NCI-H82 treated with DMSO at 0.1 percent for 48 hours (cell line): ENCODE measurements around the gene KIF3C.
"Not testable (repeated sequence)": the region's sequence is repeated elsewhere in the genome, so short reads cannot be mapped to it uniquely, and the experiment has no call there.

ENCODE experiments used
- DNase-seq: peaks from one replicate; lab custom pipeline; 2025; ENCODE audit not compliant: unreplicated experiment; lab: John Stamatoyannopoulos, UW

The KIF3C gene

DNA sequence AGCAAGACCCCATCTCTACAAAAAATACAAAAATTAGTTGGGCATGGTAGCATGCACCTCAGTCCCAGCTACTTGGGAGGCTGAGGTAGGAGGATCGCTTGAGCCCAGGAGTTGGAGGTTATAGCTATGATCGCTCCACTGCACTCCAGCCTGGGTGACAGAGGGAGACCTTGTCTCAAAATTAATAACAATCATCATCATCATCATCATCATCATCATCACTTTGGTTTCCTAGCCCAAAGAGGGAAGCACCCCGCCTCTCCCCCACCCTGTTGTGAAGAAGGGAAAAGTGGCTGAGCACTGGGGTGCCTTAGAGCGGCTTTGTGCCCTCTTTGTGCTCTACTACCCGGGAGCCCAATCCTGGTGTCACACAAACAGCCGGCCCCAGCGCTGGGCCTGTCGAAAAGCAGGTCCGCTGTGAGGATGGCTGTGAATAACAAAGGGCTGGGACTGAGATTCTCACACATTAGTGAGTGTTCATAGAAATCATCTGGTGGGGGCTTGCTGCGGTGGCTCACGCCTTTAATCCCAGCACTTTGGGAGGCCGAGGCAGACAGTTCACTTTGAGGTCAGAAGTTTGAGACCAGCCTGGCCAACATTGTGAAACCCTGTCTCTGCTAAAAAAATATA lies 61.4 kb downstream of the KIF3C start:
- DNase-seq, result no peak

DNA sequence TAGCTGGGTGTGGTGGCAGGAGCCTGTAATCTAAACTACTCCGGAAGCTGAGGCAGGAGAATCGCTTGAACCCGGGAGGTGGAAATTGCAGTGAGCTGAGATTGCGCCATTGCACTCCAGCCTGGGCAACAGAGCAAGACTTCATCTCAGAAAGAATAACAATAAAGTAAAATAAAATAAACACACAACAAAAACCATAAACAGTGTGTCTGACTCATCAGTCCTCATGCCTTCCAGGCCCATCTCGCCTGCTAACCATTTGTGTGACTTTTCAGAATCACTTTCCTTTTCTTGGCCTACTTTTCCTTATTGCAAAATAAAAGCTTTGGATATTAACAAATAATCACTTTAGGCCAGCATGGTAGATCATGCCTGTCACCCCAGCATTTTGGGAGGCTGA lies 62.0 kb downstream of the KIF3C start:
- no peak for DNase-seq

DNA sequence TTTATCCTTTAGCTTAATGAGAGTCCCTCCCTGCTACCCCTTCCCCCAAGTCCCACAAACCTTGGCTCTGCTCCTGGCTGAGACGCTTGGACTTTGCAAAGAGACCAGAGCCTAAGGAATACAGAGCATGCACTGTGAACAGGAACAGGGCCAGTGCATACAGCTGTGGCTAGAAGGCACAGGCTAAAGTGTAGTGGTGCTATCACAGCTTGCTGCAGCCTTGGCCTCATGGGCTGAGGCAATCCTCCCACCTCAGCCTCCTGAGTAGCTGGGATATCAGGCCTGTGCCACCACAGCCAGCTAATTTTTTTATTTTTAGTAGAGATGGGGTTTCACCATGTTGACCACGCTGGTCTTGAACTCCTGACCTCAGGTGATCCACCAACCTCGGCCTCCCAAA lies 64.5 kb downstream of the KIF3C start:
- no peak for DNase-seq

DNA sequence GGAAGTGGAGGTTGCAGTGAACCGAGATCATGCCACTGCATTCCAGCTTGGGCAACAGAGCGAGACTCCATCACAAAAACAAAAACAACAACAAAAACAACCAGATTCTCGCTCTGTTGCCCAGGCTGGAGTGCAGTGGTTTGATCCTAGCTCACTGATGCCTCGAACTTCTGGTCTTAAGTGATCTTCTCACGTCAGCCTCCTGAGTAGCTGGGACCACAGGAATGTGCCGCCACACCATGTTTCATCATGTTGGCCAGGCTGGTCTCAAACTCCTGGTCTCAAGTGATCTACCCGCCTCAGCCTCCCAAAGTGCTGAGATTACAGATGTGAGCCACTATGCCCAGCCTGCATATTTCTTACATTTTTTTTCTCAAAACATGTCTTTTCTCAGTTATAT lies 64.9 kb downstream of the KIF3C start:
- DNase-seq, result not testable (repeated sequence)

DNA sequence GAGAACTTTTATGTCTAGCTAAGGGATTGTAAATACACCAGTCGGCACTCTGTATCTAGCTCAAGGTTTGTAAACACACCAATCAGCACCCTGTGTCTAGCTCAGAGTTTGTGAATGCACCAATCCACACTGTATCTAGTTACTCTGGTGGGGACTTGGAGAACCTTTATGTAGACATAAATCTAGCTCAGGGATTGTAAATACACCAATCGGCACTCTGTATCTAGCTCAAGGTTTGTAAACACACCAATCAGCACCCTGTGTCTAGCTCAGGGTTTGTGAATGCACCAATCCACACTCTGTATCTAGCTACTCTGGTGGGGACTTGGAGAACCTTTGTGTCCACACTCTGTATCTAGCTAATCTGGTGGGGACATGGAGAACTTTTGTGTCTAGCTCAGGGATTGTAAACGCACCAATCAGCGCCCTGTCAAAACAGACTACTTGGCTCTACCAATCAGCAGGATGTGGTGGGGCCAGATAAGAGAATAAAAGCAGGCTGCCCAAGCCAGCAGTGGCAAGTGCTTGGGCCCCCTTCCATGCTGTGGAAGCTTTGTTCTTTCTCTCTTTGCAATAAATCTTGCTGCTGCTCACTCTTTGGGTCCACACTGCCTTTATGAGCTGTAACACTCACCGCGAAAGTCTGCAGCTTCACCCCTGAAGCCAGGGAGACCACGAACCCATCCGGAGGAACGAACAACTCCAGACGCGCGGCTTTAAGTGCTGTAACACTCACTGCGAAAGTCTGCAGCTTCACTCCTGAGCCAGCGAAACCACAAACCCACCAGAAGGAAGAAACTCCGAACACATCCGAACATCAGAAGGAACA lies 66.1 kb downstream of the KIF3C start:
- not testable (repeated sequence) for DNase-seq

DNA sequence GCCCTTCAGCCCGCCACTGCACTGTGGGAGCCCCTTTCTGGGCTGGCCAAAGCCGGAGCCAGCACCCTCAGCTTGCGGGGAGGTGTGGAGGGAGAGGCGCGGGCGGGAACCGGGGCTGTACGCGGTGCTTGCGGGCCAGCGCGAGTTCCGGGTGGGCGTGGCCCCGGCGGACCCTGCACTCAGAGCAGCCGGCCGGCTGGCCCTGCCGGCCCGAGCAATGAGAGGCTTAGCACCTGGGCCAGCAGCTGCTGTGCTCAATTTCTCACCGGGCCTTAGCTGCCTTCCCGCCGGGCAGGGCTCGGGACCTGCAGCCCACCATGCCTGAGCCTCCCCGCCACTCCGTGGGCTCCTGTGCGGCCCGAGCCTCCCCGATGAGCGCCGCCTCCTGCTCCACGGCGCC lies 66.9 kb downstream of the KIF3C start:
- DNase-seq, result not testable (repeated sequence)

DNA sequence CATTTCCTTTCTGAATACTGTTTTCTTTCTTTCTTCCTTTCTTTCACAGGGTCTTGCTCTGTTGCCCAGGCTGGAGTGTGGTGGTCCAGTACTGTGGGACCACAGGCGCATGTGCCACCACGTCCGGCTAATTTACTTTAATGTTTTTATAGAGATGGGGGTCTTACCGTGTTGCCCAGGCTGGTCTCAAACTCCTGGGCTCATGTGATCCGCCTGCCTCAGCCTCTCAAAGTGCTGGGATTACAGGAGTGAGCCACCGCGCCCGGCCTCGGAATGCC lies 68.7 kb downstream of the KIF3C start:
- DNase-seq, result not testable (repeated sequence)

DNA sequence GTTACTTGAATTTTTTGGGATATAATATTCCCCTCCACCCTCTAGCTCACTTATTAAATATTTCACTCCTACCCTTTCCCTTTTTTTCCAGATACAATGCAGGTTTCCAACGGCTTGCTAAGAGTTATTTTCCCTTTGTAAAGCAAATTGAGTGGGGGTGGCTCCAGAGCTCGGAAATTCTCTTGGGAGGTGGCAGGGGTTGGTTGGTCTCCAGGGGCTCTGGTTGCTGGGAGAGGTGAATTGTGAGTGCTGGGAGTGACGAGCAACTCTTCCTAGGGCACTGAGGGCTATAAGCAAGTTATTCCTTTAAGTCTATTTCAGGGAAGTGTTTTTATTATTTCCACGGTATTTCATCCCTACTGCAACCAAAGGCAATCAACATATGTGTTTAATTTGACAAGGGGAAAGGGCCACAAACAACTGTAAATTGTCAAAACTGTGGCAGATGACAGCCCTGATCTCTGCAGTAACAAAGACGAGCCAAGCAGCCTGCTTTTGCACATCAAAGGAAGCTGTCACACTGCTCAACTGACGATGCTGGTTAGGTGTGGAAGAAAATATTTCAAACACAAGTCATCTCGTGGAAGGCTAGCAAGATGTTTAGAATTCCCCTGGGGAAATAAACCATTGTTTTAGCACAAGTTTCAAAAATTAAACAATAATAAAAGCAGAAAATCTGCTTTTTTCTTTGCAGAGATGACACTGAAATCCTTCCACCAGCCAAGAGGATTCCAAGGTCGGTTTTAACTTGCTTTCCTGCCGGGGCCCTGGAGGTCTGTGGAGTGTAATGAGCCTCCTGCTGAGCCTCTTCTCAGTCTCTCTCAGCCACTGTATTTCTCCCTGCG lies 69.2 kb downstream of the KIF3C start:
- no peak for DNase-seq

DNA sequence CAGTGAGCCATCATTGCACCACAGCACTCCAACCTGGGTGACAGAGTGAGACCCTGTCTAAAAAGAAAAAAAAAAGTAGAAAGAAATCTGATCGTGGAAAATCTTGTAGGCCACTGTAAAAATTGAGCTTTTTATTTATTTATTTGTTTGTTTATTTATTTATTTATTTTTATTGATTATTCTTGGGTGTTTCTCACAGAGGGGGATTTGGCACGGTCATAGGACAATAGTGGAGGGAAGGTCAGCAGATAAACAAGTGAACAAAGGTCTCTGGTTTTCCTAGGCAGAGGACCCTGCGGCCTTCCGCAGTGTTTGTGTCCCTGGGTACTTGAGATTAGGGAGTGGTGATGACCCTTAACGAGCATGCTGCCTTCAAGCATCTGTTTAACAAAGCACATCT lies 72.7 kb downstream of the KIF3C start:
- not testable (repeated sequence) for DNase-seq

DNA sequence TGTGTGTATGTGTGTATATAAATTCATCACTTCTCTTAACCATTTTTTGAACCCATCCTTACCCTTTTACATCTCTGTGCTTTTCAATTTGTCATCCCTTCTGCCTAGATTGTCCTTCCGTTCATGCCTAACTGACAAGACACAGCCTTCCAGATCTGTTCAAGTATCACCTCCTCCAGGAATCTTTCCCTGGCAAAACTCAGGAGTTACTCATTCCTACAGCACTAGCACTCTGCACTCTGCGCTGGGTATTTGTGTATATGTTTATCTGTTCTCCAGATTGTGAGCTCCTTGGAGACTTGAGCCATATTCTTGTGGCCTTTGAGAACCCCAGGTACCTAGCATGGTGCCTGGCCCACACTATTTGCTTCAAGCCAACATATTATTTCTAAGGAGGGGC lies 77.2 kb downstream of the KIF3C start:
- no peak for DNase-seq

DNA sequence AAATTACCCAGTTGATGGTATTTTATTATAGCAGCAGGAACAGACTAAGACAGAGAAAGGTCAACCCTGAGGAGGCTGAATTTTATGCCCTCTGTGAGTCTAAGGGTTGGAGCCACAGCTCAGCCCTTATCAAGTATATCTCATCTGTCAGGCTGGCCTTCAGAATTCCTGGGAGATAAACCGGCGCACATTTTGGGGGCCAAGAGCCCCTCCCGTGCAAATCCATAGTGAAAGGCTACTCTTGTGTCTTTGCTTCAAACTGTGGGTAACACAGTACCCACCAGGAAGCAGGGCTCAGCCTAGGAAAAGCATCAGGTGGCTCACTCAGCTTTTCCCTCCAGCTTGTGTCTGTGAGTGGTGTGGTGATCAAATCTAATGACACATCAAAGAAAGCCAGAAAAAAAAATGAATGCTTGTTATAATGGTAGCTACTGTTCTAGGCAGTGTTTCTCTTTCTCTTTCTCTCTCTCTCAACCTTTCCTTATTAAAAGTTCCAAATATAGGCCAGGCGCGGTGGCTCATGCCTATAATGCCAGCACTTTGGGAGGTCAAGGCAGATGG lies 79.0 kb downstream of the KIF3C start:
- DNase-seq, result no peak

DNA sequence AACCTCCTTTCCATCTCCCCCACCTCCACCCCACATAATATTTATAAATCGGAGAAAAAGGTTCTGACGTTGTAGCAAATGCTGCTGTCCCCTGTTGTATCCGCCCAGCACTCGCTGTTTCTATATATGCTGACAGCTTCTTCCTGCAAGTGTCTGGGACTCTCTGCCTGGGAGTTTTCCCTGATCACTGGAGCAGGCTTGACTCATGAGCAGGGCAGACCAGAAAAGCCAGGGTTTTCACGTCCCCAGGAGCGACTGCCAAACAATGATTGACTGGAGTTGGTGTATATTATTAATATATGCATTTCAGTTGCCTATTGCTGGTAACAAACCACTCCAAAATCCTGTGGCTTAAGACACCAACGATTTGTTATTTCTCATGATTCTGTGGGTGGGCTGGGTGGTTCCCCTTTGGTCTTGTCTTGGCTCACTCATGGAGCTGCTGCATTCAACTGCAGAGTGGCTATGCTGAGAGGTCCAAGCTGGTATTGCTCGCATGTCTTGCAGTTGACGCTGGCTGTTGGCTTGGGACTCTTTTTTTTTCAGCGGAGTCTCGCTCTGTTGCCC lies 82.8 kb downstream of the KIF3C start:
- DNase-seq, result no peak

DNA sequence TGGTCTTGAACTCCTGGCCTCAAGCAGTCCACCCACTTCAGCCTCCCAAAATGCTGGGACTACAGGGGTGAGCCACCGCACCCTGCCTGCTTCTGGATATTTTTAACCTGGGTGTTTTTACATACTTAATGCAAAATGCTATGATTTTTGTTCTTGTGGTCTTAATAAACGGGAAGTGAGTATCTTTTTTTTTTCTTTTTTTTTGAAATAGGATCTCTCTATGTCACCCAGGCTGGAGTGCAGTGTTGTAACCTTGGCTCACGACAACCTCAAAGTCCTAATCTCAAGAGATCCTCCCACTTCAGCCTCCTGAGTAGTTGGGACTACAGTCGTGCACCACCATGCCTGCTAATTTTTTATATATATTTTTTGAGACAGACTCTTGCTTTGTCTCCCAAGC lies 84.8 kb downstream of the KIF3C start:
- no peak for DNase-seq

DNA sequence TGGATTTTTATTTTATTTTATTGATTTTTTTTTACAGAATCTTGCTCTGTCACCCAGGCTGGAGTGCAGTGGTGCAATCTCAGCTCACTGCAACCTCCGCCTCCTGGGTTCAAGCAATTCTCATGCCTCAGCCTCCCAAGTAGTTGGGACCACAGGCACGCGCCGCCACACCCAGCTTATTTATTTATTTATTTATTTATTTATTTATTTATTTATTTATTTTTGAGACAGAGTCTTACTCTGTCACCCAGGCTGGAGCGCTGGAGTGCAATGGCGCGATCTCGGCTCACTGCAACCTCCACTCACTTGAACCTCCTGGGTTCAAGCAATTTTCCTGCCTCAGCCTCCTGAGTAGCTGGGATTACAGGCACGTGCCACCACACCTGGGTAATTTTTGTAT lies 86.0 kb downstream of the KIF3C start:
- DNase-seq, result not testable (repeated sequence)

DNA sequence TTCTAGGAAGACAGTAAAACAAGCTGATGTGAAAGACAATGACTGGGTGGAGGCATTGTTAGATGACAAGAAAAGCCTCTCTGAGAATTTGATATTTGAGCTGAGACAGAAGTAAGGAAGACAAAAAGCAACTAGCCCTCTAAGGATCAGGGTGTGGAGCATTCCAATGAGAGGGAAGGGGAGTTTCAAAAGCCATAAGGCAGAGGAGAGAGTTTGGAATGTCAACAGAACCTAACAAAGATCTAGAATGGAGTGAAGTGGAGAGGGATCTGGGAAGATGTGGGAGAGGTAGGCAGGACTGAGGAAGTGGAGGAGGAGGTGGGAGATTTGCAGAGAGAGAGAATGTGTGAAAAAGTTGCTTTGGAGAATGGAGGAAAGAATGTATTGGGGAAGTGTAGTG lies 86.7 kb downstream of the KIF3C start:
- DNase-seq, result no peak

DNA sequence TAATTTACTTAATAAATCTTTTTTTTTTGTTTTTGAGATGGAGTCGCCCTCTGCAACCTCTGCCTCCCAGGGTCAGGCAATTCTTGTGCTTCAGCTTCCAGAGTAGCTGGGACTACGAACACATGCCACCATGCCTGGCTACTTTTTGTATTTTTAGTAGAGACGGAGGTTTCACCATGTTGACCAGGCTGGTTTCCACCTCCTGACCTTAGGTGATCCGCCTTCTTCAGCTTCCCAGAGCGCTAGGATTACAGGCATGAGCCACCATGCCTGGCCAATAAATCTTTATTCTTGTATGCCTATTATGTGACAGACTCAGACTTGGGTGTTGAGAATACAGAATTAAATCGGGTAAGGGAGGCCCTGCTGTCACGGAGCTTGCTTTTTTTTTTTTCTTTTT lies 87.3 kb downstream of the KIF3C start:
- no peak for DNase-seq

DNA sequence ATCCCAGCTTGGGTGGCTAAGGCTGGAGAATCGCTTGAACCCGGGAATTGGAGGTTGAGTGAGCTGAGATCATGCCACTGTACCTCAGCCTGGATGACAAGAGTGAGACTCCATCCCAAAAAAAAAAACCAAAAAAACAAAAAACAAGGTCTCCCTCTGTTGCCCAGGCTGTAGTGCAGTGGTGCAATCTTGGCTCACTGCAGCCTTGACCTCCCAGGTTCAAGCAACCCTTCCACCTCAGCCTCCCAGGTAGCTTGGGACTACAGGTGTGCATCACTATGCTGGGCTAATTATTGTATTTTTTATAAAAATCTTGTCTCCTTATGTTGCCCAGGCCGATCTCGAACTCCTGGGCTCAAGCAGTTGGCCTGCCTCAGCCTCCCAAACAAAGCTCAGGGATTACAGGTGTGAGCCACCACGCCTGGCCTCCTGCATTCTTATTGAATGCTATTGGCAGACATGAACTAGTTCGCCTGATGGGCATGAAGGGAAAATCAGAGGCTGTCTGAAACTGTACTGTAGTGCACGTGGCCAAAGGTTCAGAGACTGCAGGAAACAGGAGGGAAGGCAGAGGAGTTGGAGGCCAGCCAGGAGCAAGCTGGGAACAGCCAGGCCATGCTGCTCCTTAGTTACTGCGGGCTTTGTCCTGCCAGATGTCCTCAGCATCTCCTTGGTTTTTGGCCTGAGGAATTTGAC lies 88.0 kb downstream of the KIF3C start:
- DNase-seq, result no peak

DNA sequence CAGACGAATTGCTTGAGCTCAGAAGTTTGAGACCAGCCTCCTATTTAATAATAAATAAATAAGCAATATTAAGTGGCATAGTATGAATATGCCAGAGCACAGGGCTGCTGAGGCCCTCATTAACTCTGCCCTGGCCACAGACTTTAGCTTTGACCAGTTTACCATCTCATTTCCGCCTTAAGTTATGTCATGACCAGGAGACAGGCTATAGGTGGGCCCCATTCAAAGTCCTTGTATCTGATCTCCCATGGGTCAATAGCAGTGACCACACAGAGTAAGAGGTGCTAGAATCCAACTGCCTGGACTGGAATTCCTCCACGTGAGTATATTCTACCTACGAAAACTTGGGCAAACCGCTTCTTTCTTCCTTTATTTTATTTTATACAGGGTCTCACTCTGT lies 90.6 kb downstream of the KIF3C start:
- DNase-seq, result no peak

DNA sequence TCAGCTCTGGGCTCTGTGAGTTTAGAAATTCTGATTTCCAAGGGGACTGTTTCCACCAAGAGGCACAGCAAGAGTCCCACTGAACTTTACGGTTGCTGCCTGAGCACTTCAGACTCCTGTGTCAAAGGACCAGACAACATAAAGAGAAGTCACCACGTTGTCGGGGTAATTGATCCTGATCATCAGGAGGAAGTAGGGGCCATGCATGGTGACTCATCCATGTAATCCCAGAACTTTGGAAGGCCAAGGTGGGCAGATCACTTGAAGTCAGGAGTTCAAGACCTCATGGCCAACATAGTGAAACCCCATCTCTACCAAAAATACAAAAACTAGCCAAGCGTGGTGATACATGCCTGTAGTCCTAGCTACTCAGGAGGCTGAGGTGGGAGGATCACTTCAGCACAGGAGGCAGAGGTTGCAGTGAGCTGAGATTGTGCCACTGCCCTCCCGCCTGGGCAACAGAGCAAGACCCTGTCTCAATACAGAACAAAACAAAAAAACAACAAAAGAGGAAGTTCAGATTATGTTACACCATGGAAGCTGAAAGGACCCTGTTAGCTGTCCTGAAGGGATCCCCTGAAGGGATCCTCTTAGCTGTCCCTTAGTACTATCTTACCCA lies 94.6 kb downstream of the KIF3C start:
- no peak for DNase-seq

DNA sequence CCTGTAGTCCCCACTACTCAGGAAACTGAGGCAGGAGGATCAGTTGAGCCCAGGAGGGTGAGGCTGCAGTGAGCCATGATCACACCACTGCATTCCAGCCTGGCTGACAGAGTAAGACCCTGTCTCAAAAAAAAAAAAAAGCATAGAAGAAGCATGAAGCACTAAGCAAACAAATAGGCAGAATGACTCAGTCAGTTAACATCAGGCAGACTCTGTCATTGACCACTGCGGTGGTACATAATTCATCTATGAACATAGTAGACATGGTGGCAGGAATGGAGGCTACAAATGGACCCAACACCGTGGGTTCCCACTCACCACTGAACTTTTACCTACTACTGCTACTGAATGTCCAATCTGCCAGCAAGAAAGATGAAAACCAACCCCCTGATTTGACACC lies 96.4 kb downstream of the KIF3C start:
- no peak for DNase-seq
